ENCODE data around the gene VSTM2B. TPM values are rescaled to one million over a fixed set of nuclear protein-coding genes. Genes with fewer than 3 reads are reported as not detected.
A peak's percentile ranks its signal among the peaks of the same experiment; 100 is the strongest.

VSTM2B gene
- total and polyA plus RNA-seq, 7 donors: 0.41 TPM; not detected in 6

DNA sequence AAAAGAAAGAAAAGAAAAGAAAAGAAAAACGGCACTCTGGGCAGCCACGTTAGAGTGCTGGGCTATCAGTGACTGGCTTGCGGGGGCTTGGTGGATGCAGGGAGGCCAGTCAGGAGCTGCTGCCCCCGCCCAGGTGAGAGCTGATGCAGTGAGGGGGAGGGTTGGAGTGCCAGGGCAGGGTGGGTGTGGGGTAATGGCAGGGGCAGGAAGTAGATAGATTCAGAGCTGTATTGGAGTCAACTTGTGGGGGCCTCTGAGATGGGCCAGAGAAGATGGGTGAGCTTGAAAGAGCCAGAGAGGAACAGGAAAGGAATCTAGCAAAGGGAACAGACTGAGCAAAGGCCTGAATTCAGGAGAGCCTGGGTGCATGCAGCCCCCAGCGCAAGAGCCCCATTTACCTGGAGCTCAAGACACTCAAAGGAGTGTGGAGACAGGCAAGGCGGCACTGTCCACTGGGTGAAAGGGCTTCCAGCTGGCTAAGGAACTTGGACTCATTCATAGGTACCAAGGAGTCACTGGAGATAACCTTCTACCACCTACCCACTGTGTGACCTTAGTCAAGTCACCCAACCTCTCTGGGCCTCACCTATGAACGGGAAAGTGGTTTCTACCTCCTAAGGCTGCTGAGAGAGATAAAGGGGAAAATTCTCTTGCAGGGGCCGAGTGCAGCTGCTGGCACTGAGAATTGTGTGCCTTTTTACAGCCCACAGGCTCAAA, 20.2 kb downstream of the VSTM2B start:
- Histone ChIP-seq H3K4me3 (no peak overlapping the region), H3K9me3 (no peaks in the 10 kb centered on the region), H3K27me3 (peaks cover 0 to 3% (median 0%) of the 10 kb centered on the region in 3 donors), H3K36me3 (no peaks in the 10 kb centered on the region), H3K27ac (no peak overlapping the region), H3K4me1 (no peaks in the 10 kb centered on the region)
- DNase-seq: peak; percentile 11
- intact Hi-C loops (cut with DNase I): no loop called here
- 58 to 73% methylated on average over 8 of the region's 8 CpGs for WGBS, 2 donors
- no peak for TF ChIP-seq POLR2A (IDR thresholded peaks at IDR 0.05)
- TF ChIP-seq POLR2AphosphoS5 (IDR thresholded peaks at IDR 0.05): no peak
- TF ChIP-seq, protein P1, sequence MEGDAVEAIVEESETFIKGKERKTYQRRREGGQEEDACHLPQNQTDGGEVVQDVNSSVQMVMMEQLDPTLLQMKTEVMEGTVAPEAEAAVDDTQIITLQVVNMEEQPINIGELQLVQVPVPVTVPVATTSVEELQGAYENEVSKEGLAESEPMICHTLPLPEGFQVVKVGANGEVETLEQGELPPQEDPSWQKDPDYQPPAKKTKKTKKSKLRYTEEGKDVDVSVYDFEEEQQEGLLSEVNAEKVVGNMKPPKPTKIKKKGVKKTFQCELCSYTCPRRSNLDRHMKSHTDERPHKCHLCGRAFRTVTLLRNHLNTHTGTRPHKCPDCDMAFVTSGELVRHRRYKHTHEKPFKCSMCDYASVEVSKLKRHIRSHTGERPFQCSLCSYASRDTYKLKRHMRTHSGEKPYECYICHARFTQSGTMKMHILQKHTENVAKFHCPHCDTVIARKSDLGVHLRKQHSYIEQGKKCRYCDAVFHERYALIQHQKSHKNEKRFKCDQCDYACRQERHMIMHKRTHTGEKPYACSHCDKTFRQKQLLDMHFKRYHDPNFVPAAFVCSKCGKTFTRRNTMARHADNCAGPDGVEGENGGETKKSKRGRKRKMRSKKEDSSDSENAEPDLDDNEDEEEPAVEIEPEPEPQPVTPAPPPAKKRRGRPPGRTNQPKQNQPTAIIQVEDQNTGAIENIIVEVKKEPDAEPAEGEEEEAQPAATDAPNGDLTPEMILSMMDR (IDR thresholded peaks at IDR 0.05): no peak
- TF ChIP-seq EP300 (IDR thresholded peaks at IDR 0.05): no peak

DNA sequence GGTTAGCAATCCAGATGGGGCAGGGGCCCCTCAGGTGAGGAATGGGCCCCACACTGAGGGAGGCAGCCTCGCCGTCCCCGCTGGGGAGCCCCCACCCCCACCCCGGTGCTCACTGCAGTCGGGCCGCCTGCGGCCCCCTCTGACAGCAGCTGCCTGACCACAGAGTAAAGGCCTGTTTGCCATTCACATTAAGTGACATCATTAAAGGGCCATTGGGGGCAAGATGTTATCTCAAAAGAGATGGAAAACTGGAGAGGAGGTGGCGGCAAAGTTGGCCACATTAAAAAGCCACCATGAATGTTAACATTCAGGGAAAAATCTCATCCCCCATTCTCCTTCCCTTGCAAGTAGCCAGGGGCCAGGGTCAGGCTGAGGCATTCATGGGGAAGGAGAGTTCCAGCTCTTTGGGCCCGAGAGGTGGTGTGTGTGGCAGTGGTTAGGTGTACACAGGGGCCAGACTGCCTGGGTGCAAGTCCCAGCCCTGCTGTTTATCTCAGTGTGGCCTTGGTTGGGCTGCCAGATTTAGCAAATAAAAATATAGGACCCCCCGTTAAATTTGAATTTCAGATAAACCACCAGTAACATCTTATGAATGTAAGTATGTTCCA, 20.9 kb downstream of the VSTM2B start:
- intact Hi-C loops (cut with DNase I): no loop called here
- peak; percentile 40 for DNase-seq
- no peak overlapping the region for H3K27ac ChIP-seq
- H3K4me1 ChIP-seq: no peaks in the 10 kb centered on the region
- H3K36me3 ChIP-seq: no peaks in the 10 kb centered on the region
- H3K9me3 ChIP-seq: no peaks in the 10 kb centered on the region
- H3K4me3 ChIP-seq: no peak overlapping the region
- peaks cover 0 to 7% (median 0%) of the 10 kb centered on the region in 3 donors for H3K27me3 ChIP-seq
- TF ChIP-seq POLR2A (IDR thresholded peaks at IDR 0.05): no peak
- TF ChIP-seq, protein P1 (IDR thresholded peaks at IDR 0.05): no peak
- TF ChIP-seq EP300 (IDR thresholded peaks at IDR 0.05): no peak
- TF ChIP-seq POLR2AphosphoS5 (IDR thresholded peaks at IDR 0.05): no peak
- 17 to 28% methylated on average over 10 of the region's 10 CpGs for WGBS, 2 donors

DNA sequence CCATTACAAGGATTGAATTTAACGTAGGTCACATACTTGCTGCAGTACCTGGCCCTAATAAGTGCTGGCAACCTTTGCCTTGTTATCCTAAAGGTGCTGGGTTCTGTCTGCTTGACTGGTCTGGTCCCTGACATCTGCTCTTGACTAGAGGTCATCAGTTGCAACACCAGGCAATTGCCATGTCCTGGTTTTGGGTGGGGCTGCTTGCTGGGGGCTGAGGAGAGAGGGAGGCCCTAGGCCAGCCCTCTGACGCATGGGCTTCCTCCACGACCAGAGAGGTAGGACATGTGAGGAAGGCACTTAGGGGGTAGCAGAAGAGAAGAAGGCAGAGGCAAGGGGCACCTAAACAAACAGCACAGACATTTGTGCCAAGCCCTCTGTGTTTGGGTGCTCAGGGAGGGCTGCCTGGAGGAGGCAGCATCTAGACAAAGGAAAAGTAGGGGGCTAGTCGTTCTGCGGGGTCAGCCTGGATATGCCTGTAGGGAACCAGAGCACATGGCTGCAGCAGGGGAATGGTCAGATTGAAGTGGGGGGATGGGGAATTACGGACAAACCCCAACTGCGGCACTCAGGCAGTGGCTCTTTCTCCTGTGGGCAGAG, 21.7 kb downstream of the VSTM2B start:
- intact Hi-C loops (cut with DNase I): no loop called here
- no peak for TF ChIP-seq POLR2AphosphoS5 (IDR thresholded peaks at IDR 0.05)
- TF ChIP-seq, protein P1 (IDR thresholded peaks at IDR 0.05): no peak
- TF ChIP-seq EP300 (IDR thresholded peaks at IDR 0.05): no peak
- TF ChIP-seq POLR2A (IDR thresholded peaks at IDR 0.05): no peak
- H3K4me1 ChIP-seq: no peaks in the 10 kb centered on the region
- WGBS, 2 donors: 67 to 75% methylated on average over 7 of the region's 7 CpGs
- peaks cover 0 to 7% (median 0%) of the 10 kb centered on the region in 3 donors for H3K27me3 ChIP-seq
- no peak overlapping the region for H3K4me3 ChIP-seq
- H3K27ac ChIP-seq: no peak overlapping the region
- no peaks in the 10 kb centered on the region for H3K9me3 ChIP-seq
- no peak for DNase-seq
- no peaks in the 10 kb centered on the region for H3K36me3 ChIP-seq

DNA sequence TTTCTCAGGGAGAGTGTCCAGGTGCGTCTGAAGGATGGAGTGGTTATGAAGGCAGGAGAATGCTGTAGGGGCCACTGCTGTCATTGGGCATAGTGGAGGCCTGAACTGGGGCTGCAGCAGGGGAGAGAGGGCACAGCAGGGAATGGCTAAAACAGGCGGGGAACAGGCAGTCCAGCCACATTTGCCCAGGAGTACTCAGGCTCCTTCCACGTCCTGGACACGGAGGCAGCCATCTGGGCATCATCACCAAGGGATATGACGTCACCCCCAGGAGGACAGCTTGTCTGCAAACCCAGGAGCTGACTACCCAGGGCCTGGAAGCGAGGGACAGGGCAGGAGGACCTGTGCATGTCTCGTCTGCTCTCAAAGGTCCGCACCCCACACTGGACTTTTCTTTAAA, 22.2 kb downstream of the VSTM2B start:
- H3K4me1 ChIP-seq: no peaks in the 10 kb centered on the region
- intact Hi-C loops (cut with DNase I): no loop called here
- no peaks in the 10 kb centered on the region for H3K9me3 ChIP-seq
- no peak overlapping the region for H3K27ac ChIP-seq
- no peak overlapping the region for H3K4me3 ChIP-seq
- H3K36me3 ChIP-seq: no peaks in the 10 kb centered on the region
- H3K27me3 ChIP-seq: peaks cover 0 to 7% (median 0%) of the 10 kb centered on the region in 3 donors
- no peak for TF ChIP-seq POLR2A (IDR thresholded peaks at IDR 0.05)
- no peak for TF ChIP-seq EP300 (IDR thresholded peaks at IDR 0.05)
- TF ChIP-seq POLR2AphosphoS5 (IDR thresholded peaks at IDR 0.05): no peak
- TF ChIP-seq, protein P1 (IDR thresholded peaks at IDR 0.05): no peak
- WGBS, 2 donors: 55 to 66% methylated on average over 8 of the region's 8 CpGs
- peak; percentile 41 for DNase-seq
